MV-4-11 (cell line): ENCODE data around the gene TUSC7.

Experiments
- DNase-seq: peaks from one replicate; lab custom pipeline; 2025; lab: John Stamatoyannopoulos, UW

Gene TUSC7

GRCh38 chr3:116709479-116709878 lies at the start of gene TUSC7:
TSS of gene TUSC7 (plus strand) at chr3:116709779.
- DNase-seq, result no peak

- DNase-seq, result no peak
Measured at GRCh38 chr3:116661196-116661595, 48.4 kb upstream of the TUSC7 start.

- DNase-seq, result no peak
Measured at GRCh38 chr3:116663161-116664110, 46.1 kb upstream of the TUSC7 start.

GRCh38 chr3:116667324-116667723 lies 42.3 kb upstream of the TUSC7 start:
- DNase-seq, result no peak

GRCh38 chr3:116667791-116668190 lies 41.8 kb upstream of the TUSC7 start:
- DNase-seq, result no peak

- no peak for DNase-seq
Measured at GRCh38 chr3:116669576-116669975, 40.0 kb upstream of the TUSC7 start.

GRCh38 chr3:116671151-116671550 lies 38.4 kb upstream of the TUSC7 start:
- no peak for DNase-seq

GRCh38 chr3:116678853-116679252 lies 30.7 kb upstream of the TUSC7 start:
- no peak for DNase-seq

- no peak for DNase-seq
Measured at GRCh38 chr3:116691041-116691440, 18.5 kb upstream of the TUSC7 start.

GRCh38 chr3:116701070-116701469 lies 8.5 kb upstream of the TUSC7 start:
- no peak for DNase-seq

GRCh38 chr3:116702334-116702733 lies 7.2 kb upstream of the TUSC7 start:
- DNase-seq, result no peak

GRCh38 chr3:116707531-116707930 lies 2.0 kb upstream of the TUSC7 start:
- DNase-seq, result no peak

GRCh38 chr3:116716490-116716889 lies 6.9 kb downstream of the TUSC7 start:
- no peak for DNase-seq

GRCh38 chr3:116717566-116717965 lies 8.0 kb downstream of the TUSC7 start:
- no peak for DNase-seq

- no peak for DNase-seq
Measured at GRCh38 chr3:116728454-116728853, 18.9 kb downstream of the TUSC7 start.

- no peak for DNase-seq
Measured at GRCh38 chr3:116734243-116734642, 24.7 kb downstream of the TUSC7 start.

GRCh38 chr3:116739678-116740077 lies 30.1 kb downstream of the TUSC7 start:
- DNase-seq, result no peak

- DNase-seq, result no peak
Measured at GRCh38 chr3:116740293-116740692, 30.7 kb downstream of the TUSC7 start.

GRCh38 chr3:116741467-116741866 lies 31.9 kb downstream of the TUSC7 start:
- no peak for DNase-seq

GRCh38 chr3:116743062-116743461 lies 33.5 kb downstream of the TUSC7 start:
- DNase-seq, result no peak

GRCh38 chr3:116749388-116749787 lies 39.8 kb downstream of the TUSC7 start:
- DNase-seq, result no peak

- no peak for DNase-seq
Measured at GRCh38 chr3:116757315-116757714, 47.7 kb downstream of the TUSC7 start.

GRCh38 chr3:116759316-116759715 lies 49.7 kb downstream of the TUSC7 start:
- DNase-seq, result no peak
